HG03439 (cell line): ENCODE measurements around the gene KDM7A.
"Not testable (repeated sequence)": the region's sequence is repeated elsewhere in the genome, so short reads cannot be mapped to it uniquely, and the experiment has no call there.

Experiments used
- ATAC-seq: cut with Tn5 transposase; IDR thresholded peaks from one replicate; pipeline ENCODE4 v1.9.1; 2021; ENCODE audit warnings: mild to moderate bottlenecking, moderate library complexity; ENCODE audit not compliant: unreplicated experiment

The KDM7A gene

GRCh38 chr7:140176811-140177702, at the start of gene KDM7A:
Gene KDM7A (minus strand): TSS chr7:140176983. CDS start chr7:140176937, 46 bp downstream.
- ATAC-seq = peak; percentile 72

GRCh38 chr7:140225562-140226249, 48.9 kb upstream of the KDM7A start:
- ATAC-seq = no peak

GRCh38 chr7:140223515-140224221, 46.9 kb upstream of the KDM7A start:
- no peak for ATAC-seq

GRCh38 chr7:140222814-140223213, 46.0 kb upstream of the KDM7A start:
- ATAC-seq = no peak

- ATAC-seq = no peak
Observed at GRCh38 chr7:140219672-140220524, 43.1 kb upstream of the KDM7A start.

GRCh38 chr7:140218656-140219055, 41.9 kb upstream of the KDM7A start:
- no peak for ATAC-seq

- ATAC-seq = no peak
Observed at GRCh38 chr7:140217750-140218501, 41.1 kb upstream of the KDM7A start.

GRCh38 chr7:140215281-140215680, 38.5 kb upstream of the KDM7A start:
- no peak for ATAC-seq

- ATAC-seq = no peak
Observed at GRCh38 chr7:140214075-140214684, 37.4 kb upstream of the KDM7A start.

- ATAC-seq = no peak
Observed at GRCh38 chr7:140213684-140214074, 36.9 kb upstream of the KDM7A start.

- ATAC-seq = peak; percentile 57
Observed at GRCh38 chr7:140212100-140212881, 35.5 kb upstream of the KDM7A start.

GRCh38 chr7:140211698-140212097, 34.9 kb upstream of the KDM7A start:
- ATAC-seq = no peak

- peak; percentile 90 for ATAC-seq
Observed at GRCh38 chr7:140209866-140210609, 33.3 kb upstream of the KDM7A start.

- ATAC-seq = no peak
Observed at GRCh38 chr7:140206616-140207389, 30.0 kb upstream of the KDM7A start.

GRCh38 chr7:140205600-140205999, 28.8 kb upstream of the KDM7A start:
- no peak for ATAC-seq

- no peak for ATAC-seq
Observed at GRCh38 chr7:140203556-140203955, 26.8 kb upstream of the KDM7A start.

- not testable (repeated sequence) for ATAC-seq
Observed at GRCh38 chr7:140202942-140203341, 26.2 kb upstream of the KDM7A start.
